GM19239 (cell line): ENCODE data around the gene MAN1C1.

ENCODE experiments used
- DNase-seq: peaks from one replicate; pipeline ENCODE4 v3.0.0; 2011; ENCODE audit warnings: low spot score; ENCODE audit not compliant: insufficient read length
- FAIRE-seq: peaks from 2 replicates; lab custom pipeline; 2011; peaks lifted over from hg19 to GRCh38; lab: Jason Lieb, UNC

Gene MAN1C1

DNA sequence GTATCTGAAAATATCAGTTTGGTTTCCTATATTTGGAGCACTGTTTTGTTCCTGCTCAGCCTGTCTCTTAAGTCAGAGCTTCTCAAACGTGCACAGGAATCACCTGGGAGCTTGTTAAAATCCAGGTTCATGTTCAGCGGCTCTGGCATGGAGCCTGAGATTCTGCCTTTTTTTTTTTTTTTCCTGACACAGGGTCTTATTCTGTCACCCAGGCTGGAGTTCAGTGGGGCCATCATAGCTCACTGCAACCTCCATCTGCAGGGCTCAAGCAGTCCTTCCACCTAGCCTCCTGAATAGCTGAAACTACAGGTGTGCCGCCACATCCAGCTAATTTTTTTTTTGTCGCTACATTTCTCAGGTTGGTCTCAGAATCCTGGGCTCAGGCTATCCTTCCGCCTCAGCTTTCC lies 171.2 kb downstream of the MAN1C1 start:
- FAIRE-seq (no peak), DNase-seq (no peak)

DNA sequence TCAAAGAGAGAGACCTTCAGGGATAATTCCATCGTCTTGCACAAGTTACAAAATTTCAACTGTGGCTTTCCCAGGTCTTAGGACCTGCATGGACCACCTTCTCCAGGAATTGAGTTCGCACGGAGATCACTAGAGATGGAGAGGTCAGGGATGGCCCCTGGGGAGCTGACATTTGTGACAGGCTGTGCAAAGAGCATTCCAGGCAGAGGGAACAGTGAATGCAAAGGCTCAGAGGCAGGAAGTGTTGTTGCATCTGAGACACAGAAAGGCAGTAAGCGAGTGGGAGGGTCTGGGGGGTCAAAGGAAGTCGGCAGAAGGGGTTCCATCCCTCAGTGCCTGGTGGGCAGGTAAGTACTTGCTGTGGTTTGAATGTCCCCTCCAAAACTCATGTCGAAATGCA lies 173.9 kb downstream of the MAN1C1 start:
- FAIRE-seq (no peak), DNase-seq (no peak)

DNA sequence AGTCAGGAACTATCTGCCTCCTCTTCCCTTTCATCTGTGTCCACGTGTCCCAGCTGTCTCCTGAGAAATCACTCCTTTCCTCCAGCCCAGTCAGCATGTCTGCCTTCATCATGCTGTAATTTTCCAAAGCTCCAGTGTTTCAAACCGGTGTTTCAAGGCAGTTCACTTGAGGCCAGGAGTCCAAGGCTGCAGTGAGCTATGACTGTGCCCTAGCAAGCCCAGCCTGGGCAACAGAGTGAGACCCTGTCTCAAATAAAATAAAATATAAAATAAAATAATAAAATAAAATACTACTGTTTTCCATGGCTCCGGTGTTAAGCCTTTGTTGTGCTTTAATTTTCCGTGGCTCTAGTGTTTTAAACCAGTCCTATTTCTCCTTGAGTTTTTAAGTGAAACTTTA lies 175.5 kb downstream of the MAN1C1 start:
- DNase-seq (no peak), FAIRE-seq (no peak)

DNA sequence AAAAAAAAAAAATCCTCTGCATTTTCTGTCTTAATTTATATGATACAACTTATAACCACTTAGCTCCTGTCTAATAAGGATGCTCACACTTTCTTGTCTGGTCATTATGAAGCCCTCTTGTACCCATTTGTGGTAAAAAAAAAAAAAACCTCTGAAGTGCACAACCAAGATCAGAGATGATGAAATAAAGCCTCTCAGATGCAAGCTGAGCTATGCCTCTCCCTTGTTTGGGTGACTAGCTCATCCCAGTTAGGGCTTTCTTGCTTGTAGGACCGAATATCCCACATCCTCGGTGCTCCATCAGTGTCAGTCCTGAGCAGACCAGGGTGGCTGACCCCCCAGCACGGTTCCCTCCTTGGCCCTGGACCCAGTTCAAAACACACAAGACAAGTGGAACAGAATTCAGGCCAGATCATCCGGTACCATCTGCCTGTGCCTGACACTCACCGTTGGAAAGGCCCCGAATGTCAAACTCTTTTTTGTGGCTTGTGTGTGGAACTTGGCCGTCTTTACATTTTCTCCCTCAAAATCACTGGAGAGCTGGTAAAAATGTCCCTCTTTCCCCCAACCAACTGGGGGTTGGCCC lies 177.1 kb downstream of the MAN1C1 start:
- FAIRE-seq (no peak), DNase-seq (no peak)

DNA sequence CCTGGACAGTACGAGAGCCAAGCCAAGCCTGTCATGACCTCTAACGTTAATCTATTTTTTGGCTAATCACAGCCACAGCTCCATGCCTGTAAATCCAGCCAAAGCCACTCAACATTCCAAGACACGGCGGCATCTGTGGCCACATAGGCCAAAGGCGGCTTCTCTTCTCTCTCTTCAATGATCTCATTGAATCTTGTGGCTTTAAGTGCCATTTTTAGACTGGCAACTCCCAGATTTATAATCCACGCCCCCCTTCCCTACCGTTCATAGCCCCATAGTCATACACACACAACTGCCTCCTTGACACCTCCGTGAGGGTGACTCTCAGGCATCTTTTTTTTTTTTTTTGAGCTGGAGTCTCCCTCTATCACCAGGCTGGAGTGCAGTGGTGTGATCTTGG lies 177.7 kb downstream of the MAN1C1 start:
- FAIRE-seq (no peak), DNase-seq (no peak)

DNA sequence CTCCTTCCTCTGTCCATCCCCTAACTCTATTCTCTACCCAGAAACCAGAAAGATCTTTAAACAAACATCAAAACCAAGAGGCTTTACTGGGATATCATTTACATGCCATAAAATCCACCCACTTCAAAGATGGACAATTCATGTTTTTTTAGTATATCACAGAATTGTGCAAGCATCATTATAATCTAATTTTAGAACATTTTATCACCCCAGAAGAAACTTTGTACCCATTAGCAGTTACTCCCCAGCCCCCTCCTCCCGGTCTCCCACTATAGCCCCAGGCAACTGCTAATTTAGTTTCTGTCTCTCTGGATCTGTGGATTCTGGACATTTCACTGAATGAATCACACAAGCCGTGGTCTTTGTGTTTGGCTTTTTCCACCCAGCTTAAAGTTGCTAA lies 178.6 kb downstream of the MAN1C1 start:
- FAIRE-seq (no peak), DNase-seq (no peak)

DNA sequence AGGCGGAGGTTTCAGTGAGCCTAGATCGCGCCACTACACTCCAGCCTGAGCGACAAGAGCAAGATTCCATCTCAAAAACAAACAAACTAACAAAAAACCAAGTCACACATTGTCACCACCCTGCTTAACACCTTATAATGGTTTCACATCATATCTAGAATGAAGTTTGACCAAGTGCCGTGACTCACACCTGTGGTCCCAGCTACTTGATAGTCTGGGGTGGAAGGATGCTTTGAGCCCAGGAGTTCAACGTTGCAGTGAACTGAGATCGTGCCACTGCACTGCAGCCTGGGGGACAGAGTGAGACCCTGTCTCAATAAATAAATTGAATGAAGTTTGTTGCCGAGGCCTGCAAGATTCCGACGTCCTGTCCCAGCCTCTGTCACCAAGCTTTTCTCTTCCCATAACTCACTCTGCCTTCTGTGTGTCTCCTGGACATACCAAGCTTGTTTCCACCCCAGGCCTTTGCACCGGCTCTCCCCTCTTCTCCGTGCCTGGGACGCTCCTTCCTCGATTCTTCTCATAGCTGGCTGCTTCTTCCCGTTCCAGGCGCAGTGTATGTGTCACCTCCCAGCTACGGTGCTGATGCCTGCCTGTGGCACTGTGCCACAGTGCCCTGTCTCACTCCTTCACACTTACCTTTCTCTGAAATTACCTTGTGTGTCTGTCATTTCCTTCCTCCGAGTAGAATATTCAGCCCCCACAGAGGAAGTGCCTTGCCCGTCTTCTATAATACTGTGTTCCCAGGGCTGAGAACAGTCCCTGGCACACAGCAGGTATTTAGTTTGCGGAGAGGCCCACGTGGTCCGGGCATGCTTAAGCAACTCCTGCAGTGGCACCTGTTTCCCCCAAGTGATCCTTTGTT lies 179.6 kb downstream of the MAN1C1 start:
- FAIRE-seq (no peak), DNase-seq (no peak)

DNA sequence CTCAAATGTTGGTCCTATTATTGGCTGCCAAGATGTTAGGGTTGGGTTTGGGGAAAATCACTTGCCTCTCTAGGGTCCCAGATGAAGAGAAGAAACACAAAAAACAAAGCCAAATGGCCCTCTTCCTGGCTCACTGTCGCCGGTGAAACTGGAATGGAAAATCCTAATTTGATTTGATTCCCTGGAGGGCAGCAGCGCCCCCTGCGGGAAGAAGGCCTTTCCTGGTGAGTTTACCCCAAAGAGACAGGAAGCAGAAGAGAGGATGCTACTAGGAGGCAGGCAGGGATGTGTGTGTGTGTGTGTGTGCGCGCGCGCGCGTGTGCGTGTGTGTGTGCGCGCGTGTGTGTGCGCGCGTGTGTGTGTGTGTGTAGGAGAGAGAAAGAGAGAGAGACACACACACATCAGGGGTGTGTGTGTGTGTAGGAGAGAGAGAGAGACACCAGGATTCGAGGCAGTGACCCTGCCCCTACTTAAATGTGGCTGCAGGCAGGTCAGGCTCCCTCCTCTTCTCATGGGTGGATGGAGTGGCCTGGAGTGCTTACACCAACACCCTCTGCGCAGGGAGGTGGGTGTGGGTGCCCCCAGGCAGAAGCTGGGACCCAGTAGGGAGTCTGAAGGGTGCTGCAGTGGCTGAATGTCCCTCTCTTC lies 180.3 kb downstream of the MAN1C1 start:
- FAIRE-seq: peak; percentile 80

DNA sequence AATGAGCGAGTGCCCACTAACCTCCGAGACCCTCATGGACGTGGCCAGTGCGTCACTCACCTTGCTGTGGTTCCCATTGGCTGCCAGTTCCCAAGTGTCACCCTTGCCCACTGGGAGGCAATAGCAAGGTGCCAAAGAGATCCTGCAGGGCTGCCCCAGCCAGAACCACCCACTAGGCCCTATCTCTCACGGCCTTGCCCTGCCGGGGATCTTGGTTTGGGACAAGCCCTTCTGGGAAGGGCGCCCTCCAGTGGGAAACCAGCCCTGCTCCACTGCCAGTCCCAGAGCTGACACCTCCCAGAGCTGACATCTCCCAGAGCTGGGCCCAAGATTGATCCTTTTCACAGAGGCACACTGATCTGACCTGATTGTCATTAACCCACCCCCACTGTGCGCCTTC lies 181.3 kb downstream of the MAN1C1 start:
- FAIRE-seq (no peak), DNase-seq (no peak)

More for the DNA sequence above, 180.3 kb downstream of the MAN1C1 start:
- DNase-seq: no peak

DNA sequence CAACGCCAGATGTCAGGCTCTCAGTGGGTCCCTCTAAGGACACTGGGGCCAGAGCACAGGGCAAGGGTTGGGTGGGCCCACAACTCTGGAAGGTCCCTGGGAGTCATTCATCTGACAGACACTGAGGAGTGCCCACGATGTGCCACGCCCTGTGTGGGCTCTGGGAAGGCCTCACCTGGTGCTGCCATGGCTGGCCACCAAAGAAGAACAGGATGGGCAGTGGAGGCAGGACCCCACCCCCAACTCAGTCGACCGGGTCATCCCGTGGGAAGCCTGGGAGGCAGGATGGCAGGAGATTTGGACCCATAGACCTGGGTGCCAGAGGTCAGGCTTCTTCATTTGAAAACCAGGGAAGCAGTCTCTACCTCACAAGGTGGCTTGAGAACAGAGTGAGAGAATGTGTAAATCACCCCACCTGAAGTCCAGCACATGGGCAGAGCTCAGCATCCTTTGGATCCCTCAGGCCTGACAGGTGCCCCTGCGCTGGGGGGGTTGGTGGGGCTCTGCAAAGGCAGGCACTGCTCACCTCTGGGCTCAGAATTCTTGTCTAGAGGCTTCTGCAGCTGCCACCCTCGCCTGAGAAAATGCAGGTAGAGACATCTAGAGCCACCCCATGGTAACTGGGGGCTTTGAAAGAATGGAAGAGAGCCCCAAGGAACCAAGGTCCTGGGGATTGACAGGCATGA lies 182.2 kb downstream of the MAN1C1 start:
- FAIRE-seq (no peak), DNase-seq (no peak)

DNA sequence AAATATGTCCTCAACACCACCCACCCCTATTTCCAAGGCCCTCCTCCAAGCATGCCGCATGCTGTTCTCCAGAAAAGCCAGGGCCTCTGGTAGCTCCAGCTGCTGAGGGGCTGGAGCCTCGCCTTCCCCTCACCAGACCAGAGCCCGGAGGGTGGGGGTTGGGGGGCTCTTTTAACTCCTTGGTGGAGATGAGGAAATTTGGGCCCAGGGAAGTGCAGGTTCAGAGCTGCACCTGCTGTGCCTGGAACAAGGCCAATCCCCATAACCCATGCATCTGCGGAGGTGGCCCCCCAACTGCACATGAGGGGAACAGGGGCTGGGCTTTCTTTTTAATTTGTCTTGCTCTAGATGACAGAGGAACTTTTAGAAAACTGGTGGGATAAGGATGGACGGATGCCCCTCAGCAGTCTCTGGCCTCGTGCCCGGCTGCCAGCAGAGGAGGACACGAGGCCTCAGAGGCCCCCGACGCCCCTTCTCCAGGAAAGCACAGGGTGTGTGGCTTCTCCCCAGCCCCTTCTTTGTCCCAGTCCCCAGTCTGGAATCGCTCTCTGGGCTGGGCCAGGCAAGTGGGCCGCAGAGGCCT lies 182.9 kb downstream of the MAN1C1 start:
- FAIRE-seq: no peak
- DNase-seq: no peak

DNA sequence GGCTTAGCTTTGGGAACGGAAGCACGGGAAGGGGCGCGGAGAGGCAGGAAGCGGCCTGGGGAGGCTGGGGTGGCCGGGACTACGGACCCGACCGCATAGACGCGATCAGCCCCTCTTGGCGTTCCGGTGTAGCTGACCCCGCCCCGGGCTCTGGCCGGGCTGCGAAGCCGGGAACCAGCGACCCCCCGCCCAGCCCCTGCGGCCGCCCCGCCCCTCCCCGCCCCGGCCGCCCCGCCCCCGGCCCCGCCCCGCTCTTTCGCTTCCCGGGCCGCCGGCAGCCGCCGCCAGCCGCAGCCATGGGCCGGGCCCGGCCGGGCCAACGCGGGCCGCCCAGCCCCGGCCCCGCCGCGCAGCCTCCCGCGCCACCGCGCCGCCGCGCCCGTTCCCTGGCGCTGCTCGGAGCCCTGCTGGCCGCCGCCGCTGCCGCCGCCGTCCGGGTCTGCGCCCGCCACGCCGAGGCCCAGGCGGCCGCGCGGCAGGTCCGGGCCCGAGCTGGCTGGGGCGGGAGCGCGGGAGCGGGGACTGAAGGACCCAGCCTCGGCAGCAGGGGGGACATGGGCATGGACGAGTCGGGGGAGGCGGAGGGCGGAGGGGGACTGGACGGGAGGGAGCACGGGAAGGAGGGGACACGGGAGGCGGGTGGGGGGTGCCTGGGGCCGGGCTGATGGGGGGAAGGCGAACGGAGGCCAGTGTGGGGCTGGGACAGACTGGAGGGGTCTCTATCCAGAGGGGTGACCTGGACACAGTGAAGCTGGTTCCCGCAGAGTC lies 183.5 kb downstream of the MAN1C1 start, which contains the start of gene SELENON:
Gene SELENON (plus strand): TSS at position 259 of the 768 bp plus-strand sequence. CDS start 38 bp downstream, at position 297.
- FAIRE-seq: no peak

DNA sequence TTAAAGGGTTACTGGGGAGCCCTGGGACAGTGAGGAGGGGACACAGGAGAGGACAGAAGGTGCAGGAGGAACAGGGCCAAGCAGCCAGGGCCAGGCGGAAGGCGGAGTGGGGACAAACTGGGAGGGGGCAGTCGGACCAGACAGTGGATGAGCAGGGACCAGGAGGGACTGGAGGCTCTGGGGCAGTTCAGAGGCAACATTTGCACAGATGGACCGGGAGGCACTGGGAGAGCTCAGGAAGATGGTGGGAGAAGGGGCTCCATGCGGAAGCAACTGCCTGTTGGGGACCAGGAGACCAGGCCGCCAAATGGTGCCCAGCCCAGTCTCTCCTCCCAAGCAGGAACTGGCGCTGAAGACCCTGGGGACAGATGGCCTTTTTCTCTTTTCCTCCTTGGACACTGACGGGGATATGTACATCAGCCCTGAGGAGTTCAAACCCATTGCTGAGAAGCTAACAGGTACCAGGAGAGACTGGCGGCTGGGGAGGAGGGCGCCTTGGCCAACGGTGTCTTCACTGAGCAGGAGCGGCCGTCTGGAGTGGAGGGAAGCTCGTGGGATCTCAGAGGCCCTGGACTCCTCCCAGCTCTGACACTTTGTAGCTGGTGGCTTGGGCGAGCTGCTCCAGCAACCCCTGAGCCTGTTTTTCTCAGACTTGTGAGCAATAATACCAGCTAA lies 184.2 kb downstream of the MAN1C1 start:
- DNase-seq (no peak), FAIRE-seq (peak; percentile 60)

More for the DNA sequence above, 183.5 kb downstream of the MAN1C1 start, which contains the start of gene SELENON:
- DNase-seq: no peak

DNA sequence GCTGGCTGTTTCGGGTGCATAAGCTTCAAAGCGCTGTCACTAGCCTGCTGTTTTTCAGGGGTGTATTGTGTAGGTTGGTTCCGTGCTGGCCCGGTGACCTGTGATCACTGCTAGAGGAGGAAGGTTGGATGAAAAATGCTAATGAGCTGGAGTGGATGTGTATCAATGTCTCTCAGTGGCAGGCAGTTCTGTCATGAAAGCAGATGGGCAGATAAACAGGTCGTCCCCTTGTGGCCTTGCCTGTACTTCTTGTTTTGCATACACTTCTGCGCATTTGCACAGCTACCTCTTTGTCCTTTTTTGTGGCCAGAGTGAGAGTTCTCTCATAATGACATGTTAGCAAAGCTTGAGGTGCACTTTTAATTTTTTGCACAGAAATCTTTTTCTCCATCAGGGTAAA lies 186.3 kb downstream of the MAN1C1 start:
- DNase-seq (no peak), FAIRE-seq (peak; percentile 73)

DNA sequence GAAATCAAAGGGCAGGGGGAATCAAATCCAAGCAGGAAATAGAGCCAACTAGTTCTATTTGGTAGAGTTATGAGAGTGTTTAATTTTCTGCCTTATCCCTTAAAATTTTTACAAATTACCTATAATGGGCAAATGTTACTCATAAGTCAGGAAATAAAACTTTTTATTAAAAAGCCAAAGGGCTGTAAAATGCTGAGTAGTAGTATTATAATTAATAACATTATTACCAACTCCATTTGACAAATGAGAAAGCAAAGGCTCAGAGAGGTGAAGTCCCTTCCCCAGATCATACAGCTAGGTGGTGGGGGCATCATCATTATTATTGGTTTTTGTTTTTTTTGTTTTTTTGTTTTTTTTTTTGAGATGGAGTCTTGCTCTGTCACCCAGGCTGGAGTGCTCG lies 186.8 kb downstream of the MAN1C1 start:
- no peak for FAIRE-seq
- no peak for DNase-seq

DNA sequence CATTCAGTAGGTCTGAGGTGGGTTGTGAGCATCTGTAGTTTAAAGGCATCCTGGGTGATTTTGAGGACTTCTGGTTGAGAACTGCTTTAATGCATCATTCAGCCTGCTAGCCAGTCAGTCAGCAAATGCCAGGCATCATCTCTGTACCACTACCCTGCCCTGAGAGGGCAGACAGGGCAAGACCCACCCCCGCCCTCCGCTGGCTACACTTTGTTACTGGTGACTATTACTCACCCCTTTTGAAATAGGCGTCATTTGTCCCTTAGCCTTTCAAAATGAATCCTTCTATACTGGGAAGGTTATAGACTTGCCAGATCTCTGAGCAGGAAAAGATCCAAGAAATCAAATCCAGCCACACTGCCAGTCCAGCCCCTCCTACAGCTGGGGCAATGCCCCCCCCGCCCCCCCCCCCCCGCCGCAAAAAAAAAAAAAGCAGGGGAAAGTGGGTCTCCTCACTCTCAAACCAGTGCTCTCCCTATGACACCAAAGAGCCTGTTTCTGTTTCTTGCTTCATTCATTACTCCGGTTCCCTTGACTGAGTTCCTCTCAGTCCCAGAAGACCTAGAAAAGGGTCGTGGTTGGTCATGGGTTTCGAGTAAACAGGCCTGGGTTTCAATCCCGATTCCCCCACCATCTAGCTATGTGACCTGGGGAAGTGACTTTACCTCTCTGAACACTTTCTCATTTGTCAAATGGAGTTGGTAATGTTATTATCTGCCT lies 187.8 kb downstream of the MAN1C1 start:
- DNase-seq (peak; percentile 79), FAIRE-seq (peak; percentile 85)

DNA sequence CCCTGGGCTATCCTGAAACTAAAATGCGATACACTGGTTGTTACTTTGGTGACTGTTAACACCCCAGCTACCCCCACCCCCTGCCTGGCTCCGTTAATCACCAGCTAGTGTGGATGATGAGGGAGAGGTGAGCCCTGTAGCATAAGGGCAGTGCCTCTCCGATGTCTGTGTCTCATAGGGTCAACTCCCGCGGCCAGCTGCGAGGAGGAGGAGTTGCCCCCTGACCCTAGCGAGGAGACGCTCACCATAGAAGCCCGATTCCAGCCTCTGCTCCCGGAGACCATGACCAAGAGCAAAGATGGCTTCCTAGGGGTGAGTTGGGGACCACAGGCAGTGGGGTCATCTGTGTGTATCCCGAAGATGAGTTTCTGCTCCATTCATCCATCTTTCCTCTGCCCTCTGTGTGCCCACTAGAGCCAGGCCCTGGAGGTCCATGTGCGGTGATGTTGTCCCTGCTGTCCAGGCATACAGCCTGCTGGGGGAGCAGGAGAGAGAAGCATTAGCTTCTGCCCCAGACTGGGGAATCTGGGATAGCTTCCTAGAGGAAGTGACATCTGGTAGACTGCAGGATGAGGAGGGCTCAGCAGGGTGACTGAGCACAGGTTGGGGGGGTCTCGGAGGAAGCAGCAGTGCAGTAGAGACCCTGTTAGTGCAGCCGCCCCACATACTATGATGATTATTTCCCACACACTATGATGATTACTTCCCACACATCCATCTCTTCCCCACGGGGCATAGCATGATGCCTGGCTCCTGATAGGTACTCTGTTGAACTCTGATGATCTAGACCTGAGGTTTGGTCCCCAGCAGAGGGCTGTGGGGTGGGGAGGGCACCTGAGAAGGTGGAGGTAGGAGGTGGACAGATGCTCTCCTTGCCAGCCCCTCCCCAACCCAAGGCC lies 188.6 kb downstream of the MAN1C1 start:
- no peak for FAIRE-seq
- no peak for DNase-seq
